ENCODE measurements around the gene DND1.
"Not testable (repeated sequence)": the region's sequence is repeated elsewhere in the genome, so short reads cannot be mapped to it uniquely, and the experiment has no call there.

Gene DND1

DNA sequence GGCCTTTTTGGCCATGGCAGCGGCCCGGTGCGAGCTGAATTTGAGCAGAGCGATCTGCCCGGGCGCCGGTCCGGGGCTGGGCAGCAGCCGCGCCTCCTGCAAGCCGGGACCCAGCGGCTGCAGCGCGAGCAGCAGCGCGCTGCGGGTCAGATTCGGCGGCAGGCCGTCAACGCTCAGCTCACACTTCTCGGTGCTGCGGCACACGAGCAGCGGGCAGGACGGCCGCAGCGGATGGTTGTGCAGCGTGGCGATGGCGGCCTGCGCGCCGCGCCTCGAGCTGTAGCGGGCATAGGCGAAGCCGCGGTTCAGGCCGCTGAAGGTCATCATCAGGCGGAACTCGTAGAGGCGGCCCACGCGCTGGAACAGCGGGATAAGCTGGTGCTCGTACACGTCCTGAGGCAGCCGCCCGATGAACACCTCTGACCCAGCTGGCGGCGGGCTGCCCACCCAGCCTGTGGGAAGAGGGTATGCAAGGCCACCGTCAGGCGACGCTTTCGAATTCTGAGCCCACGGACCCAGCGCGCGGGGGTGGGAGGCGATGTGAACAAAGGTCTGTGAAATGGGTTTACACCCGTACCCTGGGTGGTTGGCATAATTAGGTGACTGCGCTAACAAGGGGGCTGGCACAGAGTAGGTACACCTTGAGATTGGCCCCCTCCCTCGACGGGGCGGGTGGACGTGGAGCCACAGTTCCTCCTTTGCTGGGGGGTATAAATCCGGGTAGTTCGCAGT lies 755 bp downstream of the DND1 start:
- no peak for DNase-seq (ENCODE audit: low spot score)

DNA sequence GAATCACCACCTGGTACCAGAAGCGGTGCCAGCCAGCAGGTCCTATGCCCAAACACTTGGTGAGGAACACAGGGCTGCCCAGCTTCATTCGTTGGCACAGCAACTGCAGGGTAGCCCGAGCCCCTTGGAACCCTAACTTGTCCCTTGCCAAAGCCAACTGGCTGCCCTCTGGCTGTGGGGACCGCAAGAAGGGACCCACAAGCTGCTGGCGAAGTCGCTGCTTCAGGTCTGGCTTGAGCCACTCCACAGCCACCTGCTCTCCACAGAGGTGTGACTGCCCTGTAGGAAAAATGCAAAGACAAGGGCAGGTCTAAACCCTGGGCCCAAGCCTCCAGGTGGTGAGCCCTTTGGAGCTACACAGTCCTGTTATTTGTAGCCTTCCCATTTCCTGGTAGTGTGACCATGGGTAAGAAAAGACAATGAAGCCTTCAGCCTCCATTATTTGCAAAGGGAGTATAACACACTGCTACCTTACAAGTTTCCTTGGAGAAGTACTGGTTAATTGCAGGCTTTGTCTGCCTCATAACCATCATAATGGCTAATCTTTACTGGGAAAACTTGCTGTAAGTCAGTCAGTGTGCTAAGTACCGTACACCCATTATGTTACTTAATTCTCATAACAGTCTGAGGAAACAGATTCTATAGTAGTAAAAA lies 1.8 kb downstream of the DND1 start:
- no peak for DNase-seq (ENCODE audit: low spot score)

DNA sequence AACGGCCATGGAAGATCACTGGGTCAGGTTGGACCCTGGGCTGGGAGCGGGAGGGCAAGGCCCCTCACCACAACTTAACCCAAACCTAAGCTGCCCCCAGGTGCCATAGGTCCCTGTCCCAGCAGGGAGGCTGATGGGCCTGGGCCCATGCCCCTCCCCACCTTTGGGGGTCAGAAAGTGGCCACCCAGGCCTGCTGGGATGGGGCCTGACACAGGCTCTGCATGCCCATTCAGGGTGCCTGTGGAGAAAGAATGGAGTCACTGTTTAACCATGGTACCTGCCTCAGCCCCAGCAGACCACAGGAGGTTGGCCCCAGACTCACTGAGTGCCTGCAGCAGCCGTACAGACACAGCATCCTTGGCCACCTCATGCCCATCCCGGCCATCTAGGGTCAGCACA lies 2.3 kb downstream of the DND1 start:
- not testable (repeated sequence) for DNase-seq (ENCODE audit: low spot score)

DNA sequence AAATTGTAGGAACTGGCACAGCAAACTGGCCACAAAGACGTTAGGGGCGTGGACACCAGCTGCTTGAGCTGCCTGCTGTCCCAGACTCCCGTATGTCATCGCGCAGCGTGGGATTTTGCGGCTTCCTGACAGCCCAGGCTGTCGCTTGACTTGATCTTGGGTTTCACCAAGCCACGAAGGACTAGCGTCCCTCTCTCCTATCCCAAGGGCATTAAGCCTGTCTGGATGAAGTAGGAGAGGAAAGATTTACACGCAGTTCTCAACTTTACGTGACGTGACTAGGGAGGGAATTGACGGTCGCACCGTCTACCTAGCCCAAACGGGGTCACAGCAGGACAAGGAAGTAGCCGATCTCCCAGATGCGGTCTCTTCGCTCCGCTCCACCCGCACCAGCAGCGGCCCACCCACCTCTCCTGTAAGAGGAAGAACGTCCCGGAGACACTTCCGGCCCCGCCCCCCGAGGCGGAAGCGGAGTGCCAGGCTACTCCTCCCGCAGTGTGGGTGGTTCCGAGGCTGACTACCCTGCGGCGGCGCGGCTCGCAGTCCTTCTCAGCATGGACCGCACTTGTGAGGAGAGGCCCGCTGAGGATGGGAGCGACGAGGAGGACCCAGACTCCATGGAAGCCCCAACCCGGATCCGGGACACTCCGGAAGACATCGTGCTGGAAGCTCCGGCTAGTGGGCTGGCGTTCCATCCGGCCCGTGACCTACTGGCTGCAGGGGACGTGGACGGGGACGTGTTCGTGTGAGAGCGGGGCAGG lies 8.8 kb downstream of the DND1 start, which contains the start of gene WDR55:
Gene WDR55, plus strand, starts transcription at position 546 of the 761 bp plus-strand sequence. Its CDS starts 9 bp downstream, at position 555.
- peak; percentile 91 for DNase-seq (ENCODE audit: low spot score)

DNA sequence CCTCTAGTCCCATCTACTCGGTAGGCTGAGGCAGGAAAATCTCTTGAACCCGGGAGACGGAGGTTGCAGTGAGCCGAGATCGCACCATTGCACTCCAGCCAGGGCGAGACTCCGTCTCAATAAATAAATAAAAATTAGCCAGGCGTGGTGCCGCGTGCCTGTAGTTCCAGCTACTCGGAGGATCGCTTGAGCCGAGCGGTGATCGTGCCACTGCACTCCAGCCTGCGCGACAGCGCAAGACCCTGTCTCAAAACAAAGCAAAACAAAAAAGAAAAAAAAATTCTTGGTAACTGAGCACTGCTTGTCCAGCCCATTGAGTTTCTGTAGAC lies 9.4 kb downstream of the DND1 start:
- no peak for DNase-seq (ENCODE audit: low spot score)

DNA sequence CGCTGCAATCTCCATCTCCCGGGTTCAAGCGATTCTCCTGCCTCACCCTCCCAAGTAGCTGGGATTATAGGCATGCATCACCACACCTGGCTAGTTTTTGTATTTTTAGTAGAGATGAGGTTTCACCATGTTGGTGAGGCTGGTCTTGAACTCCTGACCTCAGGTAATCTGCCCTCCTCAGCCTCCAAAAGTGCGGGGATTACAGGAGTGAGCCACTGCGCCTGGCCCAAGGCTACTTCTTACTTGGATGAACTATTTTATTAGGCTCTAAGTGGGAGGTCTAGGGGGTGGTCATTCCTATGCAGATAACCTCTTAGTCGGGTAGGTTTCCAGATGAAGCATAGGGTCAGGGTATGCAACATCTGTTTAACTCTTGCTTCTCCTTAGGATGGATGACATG lies 13.0 kb downstream of the DND1 start:
- DNase-seq (ENCODE audit: low spot score), result not testable (repeated sequence)

DNA sequence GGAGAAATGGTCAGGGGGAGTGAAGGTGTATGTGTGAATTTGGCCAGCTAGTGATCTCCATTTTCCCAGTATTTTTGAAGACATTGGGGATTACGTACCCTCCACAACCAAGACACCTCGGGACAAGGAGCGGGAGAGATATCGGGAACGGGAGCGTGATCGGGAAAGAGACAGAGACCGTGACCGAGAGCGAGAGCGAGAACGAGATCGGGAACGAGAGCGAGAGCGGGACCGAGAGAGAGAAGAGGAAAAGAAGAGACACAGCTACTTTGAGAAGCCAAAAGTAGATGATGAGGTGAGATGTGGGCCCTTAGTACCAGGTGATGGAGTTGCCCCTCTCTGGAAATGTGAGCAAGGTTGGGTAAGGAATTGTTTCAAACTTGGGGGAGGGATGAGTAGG lies 14.5 kb downstream of the DND1 start:
- DNase-seq (ENCODE audit: low spot score), result no peak

DNA sequence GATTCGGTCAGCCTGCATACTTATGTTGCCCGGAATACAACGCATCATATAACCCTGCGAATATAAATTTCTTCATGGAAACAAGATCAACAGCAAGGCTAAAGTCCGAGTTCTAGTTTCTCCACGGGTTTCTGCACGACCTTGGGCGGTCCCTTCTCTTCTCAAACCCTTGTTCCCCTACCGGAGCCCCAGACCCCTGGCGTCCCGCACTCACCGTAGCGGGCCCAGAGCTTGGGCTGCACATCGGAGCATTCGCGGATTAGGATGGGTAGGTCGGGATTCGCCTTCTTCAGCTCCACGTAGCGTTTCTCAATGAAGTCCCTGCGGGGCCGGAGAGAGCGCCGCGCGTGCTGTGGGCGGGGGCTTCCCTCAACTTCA lies 26.3 kb downstream of the DND1 start:
- no peak for DNase-seq (ENCODE audit: low spot score)

DNA sequence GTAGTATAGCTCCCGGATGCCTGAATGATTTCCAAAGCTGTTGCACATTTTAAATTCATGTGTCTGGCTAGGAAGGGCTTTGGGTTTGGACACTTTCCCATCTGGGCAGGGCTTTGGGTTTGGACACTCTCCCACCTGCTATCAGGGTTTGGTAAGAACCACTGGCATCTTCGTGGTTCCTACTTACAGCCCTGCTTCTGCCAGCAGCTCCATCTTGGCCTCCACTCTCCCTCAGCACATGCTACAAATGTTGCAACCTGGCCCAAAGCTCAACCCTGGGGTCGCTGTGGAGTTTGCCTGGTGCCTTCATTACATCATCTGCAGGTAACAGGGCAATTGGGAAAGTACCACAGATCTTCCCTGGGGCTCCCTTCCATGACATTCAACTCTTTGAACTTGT lies 30.7 kb downstream of the DND1 start:
- DNase-seq (ENCODE audit: low spot score), result no peak

DNA sequence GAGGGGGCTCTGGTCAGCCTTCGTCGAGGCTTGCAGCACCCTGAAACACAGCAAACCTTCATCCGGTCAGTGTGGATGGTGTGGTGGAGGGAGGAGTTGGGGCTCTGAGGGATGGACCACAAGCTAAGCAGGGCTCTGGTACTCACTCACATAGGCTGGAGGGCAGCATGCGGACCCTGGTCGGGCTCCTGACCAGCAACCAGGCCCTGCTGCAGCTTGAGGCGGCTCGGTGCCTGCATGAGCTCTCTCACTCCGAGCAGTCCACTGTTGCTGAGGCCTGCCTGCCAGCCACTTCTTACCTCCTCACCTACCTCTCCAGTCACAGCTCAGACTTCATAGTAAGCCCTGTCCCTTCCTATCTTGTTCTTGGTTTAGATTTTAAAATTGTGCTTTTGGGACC lies 31.7 kb downstream of the DND1 start:
- no peak for DNase-seq (ENCODE audit: low spot score)

DNA sequence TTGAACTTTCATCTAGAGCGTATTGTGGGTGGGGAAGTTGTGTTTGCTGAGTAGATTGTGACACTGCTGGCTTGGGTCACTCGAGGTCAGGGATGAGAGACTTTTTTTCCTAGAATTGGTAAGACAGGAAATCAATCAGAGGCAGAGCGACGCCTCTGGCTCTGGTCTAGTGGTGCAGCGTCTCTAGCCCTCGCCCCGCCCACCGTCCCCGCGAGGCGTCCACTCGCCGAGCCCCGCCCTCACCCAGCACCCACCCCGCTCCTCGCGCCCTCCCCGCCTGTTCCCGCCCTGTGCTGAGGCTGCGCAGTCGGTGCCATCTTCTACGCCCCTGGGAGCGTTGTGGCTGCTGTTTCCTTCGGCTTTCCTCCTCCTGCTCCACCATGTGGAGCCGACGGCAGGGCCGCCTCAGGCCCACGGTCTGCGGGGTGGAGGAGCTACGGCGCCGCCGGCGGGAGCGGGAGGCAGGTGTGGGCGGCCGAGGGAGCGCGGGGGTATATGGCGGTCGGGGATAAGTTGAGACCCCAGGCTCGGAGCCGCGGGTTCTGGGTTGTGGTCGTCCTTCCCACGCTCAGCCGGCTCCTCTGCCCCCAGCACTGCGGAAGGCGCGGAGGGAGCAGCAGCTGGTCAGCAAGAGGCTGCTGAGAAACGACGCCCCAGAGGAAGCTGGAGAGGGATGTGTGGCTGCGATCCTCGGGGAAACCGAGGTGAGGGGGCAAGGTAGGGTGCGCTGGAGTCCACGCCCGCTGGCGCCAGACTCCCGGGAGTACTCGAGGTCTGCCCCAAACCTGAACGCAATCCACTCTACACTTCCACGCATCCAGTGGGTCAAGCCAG lies 34.0 kb downstream of the DND1 start, which contains the start of gene TMCO6:
Gene TMCO6, plus strand, starts transcription at position 304 of the 834 bp plus-strand sequence. Its CDS starts 77 bp downstream, at position 381.
- DNase-seq (ENCODE audit: low spot score), result peak; percentile 95

DNA sequence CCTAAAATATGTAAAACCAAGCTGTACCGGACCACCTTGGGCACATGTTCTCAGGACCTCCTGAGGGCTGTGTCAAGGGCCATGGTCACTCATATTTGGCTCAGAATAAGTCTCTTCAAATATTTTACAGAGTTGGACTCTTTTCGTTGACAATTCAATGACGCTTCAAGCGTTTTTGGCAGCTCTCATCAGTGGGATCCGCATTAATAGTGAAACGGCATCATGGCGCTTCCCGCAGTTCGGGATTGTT lies 34.6 kb downstream of the DND1 start:
- DNase-seq (ENCODE audit: low spot score), result not testable (repeated sequence)

DNA sequence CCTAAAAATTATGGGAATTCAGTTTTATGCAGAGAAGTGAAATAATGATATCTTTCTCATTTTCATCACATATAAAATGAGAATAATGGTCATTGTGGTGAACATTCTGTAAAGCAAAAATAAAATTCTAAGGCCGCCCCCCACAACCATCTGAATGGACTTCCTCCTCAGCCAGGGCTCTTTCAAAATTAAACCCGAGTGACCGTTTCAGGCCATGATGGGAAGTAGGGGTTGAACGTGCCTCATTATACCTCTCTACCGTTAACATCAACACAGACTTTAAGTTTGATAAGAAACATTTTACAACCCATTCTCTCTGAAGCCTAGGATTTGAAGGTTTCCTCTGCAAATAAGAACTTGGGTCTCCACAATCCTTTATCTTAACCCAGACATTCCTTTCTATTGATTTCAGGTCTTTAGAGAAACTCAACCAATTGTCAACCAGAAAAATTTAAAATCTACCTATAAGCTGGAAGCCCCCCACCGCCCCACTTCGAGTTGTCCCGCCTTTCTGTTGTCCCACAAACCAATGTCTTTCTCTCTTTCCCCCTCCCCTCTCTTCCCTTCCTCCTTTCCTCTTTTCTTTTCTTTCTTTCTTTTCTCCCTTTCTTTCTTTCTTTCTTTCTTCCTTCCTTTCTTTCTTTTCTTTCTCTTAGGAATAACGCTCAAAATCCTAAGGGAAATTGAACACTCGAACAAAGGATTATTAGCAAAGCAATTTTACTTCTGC lies 35.8 kb downstream of the DND1 start:
- no peak for DNase-seq (ENCODE audit: low spot score)

DNA sequence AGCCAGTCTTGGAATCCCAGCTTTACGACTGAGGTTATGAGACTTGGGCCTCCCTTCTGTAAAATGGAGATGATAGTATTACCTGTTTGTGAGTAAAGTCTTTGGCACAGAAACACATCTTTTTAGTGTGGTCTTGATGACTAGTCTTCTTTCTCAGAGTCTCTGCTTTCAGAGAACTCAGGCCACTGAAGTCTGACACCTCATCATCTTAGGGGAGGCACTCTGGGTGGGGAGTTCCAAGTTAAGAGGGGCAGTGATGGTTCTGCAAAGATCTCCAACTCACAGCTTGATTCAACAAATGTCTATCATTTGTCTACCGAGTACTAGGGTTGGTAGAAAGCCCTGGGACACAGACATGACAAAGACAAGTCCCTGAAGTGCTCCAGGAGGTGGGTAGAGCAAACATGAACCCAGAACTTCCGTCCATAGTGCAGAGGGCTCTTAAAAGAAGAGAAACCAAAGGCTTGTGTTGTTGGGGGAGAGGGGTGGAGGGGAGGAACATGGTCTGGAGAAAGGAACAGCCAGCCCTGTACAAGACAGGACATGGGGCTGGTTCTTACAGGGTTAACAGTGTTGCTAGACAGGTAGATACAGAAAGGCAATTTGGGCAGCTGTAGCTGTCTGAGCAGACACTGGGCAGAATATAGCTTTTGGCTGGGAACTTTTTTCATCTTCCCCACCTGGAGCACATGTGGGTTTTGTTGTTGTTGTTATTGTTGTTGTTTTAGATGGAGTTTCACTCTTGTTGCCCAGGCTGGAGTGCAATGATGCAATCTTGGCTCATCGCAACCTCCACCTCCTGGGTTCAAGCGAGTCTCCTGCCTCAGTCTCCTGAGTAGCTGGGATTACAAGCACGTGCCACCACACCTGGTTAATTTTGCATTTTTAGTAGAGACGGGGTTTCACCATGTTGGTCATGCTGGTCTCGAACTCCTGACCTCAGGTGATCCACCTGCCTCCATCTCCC lies 37.8 kb downstream of the DND1 start:
- DNase-seq (ENCODE audit: low spot score), result no peak

DNA sequence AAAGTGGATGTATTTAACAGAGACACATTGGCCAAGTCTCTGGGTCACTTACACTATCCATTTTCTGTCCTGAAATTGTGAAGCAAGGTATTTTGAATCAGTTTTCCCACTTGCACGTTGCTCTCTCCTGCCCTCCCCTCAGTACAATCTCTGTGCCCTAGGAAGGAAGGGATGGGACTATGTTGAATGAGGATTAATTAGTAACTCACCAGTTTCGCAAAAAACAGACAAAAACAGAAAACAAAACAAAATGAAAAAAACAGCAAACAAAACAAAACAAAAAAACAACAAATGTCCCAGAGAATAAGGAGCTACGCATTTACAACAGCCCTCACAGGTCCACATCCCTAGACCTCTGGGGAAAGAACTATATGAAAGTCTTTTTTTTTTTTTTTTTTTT lies 39.3 kb downstream of the DND1 start:
- no peak for DNase-seq (ENCODE audit: low spot score)

DNA sequence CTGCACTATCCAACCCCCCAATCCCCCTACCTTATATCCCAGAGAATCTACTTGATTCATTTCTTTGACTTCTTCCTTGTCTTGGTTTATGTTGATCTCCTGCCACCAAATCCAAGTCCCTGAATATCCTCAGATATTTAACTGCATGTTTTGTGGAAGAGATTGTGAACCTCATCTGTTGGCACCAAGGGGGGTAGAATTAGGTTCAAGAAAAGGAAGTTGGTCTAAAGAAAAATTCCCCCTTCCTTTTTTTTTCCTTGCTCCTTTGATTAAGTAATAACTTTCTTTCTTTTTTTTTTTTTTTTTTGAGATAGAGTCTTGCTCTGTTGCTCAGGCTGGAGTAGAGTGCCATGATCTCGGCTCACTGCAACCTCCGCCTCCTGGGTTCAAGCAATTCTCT lies 39.9 kb downstream of the DND1 start:
- DNase-seq (ENCODE audit: low spot score), result no peak

DNA sequence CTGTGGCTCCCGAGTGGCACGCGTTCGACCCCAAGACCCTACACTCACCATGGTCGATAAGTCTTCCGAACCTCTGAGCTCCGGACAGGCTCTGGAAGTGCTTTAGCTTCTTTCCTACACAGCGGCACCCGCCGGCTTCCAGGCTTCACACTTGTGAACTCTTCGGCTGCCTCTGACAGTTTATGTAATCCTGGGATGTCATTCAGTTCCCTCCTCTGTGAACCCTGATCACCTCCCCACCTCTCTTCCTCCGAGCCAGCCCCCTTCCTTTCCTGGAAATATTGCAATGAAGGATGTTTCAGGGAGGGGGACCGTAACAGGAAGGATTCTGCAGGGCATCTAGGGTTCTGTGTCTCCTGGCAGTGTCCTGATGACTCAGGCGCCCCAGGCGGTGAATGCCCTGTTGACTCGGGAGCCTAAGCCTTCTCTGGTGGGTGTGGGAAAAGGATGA lies 40.3 kb downstream of the DND1 start, which contains the start of gene CD14:
Gene CD14, minus strand, starts transcription at position 155 of the 451 bp plus-strand sequence. Its CDS starts 104 bp downstream, at position 51.
- peak; percentile 28 for DNase-seq (ENCODE audit: low spot score)

DNA sequence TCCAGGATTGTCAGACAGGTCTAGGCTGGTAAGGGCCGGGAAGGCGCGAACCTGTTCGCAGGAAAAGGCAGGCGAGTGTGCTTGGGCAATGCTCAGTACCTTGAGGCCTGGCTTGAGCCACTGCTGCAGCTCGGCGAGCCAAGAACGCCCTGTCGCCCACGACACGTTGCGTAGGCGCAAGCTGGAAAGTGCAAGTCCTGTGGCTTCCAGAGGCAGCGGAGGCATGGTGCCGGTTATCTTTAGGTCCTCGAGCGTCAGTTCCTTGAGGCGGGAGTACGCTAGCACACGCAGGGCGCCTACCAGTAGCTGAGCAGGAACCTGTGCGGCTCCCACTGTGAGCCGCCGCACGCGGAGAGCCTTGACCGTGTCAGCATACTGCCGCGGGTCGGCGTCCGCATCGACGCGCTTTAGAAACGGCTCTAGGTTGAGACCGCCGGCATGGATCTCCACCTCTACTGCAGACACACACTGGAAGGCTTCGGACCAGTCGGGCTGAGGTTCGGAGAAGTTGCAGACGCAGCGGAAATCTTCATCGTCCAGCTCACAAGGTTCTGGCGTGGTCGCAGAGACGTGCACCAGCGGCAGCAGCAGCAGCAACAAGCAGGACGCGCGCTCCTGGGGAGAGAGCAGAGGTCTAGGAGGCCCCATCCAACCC lies 40.9 kb downstream of the DND1 start:
- peak; percentile 23 for DNase-seq (ENCODE audit: low spot score)

DNA sequence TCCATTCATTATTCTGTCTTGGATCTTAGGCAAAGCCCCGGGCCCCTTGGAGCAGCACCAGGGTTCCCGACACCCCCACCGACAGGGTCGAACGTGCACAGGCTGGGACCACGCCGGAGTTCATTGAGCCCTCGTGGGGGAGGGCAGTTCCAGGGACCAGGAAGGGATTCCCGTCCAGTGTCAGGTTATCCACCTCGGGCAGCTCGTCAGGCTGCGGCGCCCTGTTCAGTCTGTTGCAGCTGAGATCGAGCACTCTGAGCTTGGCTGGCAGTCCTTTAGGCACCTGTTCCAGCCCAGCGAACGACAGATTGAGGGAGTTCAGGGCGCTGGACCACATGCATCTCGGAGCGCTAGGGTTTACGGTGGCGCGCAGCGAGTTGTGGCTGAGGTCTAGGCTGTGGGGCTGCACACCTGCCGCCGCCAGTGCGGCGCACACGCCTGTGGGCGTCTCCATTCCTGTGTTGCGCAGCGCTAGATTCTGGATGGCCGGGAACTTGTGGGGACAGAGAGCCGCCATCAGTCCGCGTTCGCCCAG lies 41.5 kb downstream of the DND1 start:
- no peak for DNase-seq (ENCODE audit: low spot score)

DNA sequence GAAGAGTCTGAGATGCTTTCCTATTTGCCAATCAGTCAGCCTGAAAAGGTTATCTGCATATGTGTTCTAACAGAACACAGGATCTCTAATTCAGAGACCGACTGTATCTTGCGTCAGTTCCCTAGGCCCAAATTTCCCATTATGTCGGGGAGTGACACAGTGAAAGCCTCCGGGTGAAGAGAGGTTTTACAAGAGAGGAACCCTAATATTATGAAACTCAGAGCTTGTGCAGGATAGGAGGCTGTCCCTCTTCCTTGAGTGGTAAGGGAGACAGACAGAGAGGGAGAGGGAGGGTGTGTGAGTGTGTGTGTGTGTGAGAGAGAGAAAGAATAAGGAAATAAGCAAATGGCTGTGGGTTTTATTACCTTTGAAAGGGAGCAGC lies 42.3 kb downstream of the DND1 start:
- DNase-seq (ENCODE audit: low spot score), result no peak

Data from kidney capillary endothelial cell (primary cell).